T47D (cell line): Measurements from ENCODE around the gene MED16.

ENCODE experiments used
- DNase-seq, 2 experiments: peaks; one replicate each; pipeline versions ENCODE4 v3.0.0 to v3.0.0-alpha.2; 2011 to 2012; ENCODE audit warnings: low read depth in 1 of 2, low spot score in 1 of 2
- JUND ChIP-seq: IDR thresholded peaks from 2 replicates; pipeline ENCODE4 v1.6.1; 2012; ENCODE audit warnings: low read depth
- in situ Hi-C: cut with HindIII; loops from 2 replicates; pipeline ENCODE4 v1.10.0; 2016; ENCODE audit warnings: low sequenced_read_pairs, low pct_unique_long_range_greater_than_20kb

The MED16 gene

DNA sequence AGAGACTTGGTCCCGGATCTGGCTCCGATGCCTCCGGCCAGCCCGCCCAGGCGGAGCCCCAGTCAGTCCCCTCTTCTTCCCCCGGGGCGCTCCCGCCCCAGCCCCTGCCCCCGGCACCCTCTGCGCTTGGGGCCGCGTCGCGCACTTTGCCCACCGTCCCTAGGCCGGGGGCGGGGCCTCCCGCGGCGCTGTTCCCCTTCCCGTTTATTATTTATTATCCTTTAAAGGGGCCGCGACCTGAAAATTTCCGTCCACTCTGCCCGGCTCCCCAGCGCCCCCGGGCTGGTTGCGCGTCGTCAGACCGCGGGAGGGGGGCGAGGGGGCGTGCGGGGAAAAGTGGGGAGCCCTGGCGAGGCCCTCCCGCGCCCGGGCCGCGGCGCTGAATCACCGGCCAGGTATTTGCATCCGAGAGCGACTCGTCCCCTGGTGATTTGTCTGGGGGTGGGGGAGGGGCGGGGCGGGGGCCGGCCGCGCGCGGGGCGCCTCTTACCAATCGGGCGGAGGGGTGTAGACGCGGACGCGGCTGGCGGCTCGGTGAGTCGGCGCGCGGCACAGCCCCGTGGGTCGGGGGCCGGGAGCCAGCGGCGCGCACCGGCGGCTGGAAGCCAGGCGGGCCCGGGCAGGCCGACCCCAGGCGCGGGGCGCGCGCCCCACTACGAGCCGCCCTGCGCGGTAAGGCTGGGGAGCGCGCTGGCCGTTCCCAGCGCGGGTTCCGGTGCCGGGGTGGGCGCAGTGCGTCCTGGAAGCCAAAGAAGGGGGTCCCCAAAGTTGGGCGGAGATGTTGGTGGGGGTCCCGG, 32.7 kb upstream of the MED16 start, which contains the start of gene ARID3A:
Gene ARID3A, plus strand, starts transcription at position 510 of the 797 bp plus-strand sequence. CDS start 3,494 bp downstream, outside the sequence.
- in situ Hi-C loops = no loop called here
- peak; percentile 83 to 90 for DNase-seq
- TF ChIP-seq JUND = no peak

DNA sequence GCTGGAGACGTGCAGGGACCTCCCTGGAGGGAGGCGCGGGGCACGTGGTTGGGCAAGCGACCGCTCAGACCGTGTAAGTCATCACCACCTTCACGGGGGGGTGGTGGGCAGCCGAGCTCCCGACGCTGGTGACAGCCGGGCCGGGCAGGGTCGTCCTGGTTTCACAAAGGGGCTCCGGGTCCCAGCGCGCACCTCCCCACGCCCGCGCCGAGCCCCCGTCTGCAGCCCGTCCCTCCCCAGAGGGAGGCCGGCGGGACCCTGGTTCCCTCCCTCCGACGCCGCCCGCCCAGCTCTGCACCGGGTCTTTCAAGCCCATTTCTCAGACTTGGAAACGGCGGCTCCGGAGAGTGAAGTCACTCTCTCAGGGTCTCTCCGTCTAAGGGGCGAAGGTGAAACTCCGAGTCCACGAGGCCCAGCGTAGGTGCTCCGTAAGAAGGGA, 32.1 kb upstream of the MED16 start:
- TF ChIP-seq JUND = no peak
- DNase-seq = peak; percentile 75 to 82
- in situ Hi-C loops = no loop called here

DNA sequence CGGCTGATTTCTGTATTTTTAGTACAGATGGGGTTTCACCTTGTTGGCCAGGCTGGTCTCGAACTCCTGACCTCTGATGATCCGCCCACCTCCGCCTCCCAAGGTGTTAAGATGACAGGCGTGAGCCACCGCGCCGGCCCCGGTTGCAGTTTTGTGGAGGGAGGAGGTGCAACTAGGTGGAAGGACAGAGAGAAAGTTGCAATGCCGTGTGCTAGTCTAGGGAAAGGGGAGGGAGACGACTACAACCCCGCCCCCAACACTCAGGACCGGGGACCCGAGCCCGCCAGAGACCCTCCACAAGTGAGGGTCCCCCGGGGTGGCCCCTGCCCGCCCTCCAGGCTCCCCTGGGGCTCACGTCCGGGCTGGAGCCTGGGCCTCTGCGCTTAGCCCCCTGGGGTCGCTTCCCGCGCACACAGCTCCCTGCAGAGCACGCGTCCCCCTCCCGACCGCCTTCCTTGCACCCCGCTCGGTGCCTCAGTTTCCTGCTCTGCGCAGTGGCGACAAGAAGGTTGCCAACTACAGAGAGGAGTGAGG, 31.6 kb upstream of the MED16 start:
- TF ChIP-seq JUND = no peak
- peak in 1 of 2 experiments; percentile 50 for DNase-seq
- in situ Hi-C loops = no loop called here

DNA sequence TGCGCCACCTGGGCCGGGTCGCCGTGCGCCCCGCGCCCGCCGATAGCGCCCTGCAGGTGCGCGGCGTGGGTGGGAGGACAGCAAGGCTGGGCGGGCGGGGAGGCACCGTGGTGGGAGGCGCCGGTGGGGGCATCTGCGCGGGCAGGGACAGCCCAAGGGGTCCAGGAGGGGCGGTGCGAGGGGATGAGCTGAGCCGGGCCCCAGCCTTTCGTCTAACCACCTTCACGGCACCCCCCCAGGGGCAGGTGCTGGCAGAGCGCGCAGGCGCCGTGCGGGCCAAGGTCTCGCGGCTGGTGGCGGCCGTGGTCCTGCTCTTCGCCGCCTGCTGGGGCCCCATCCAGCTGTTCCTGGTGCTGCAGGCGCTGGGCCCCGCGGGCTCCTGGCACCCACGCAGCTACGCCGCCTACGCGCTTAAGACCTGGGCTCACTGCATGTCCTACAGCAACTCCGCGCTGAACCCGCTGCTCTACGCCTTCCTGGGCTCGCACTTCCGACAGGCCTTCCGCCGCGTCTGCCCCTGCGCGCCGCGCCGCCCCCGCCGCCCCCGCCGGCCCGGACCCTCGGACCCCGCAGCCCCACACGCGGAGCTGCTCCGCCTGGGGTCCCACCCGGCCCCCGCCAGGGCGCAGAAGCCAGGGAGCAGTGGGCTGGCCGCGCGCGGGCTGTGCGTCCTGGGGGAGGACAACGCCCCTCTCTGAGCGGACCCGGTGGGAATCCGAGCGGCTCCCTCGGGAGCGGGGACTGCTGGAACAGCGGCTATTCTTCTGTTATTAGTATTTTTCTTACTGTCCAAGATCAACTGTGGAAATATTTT, 27.3 kb upstream of the MED16 start:
- in situ Hi-C loops = no loop called here
- DNase-seq = peak in 1 of 2 experiments; percentile 45
- TF ChIP-seq JUND = no peak

DNA sequence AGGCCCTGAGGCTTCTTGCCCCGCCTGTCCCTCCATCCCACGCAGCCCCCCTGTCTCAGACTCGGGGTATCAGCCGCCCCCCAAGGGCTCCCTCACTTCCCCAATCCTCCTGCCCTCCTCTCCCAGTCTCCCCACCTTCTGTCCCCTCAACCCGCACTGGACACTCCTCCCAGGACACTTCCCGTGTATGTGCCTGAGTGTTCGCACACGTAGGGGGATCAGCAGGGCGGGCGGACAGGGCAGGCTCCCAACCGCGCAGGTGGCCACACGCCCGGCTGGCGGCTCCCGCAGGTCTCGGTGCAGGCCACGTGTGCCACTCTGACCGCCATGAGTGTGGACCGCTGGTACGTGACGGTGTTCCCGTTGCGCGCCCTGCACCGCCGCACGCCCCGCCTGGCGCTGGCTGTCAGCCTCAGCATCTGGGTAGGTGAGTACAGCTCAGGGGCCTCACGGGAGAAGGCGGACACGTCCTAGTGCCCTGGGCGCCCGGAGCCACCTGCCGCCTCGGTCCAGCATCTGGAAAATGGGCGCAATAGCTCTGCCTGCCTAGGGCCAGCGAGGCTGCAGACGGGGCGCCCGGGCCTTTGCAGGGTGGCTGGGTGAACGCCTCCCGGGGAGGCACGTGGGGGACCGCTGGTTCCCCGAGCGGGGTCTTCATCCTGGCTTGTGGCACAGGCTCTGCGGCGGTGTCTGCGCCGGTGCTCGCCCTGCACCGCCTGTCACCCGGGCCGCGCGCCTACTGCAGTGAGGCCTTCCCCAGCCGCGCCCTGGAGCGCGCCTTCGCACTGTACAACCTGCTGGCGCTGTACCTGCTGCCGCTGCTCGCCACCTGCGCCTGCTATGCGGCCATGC, 26.4 kb upstream of the MED16 start:
- peak in 1 of 2 experiments; percentile 43 for DNase-seq
- no peak for TF ChIP-seq JUND
- in situ Hi-C loops = no loop called here

DNA sequence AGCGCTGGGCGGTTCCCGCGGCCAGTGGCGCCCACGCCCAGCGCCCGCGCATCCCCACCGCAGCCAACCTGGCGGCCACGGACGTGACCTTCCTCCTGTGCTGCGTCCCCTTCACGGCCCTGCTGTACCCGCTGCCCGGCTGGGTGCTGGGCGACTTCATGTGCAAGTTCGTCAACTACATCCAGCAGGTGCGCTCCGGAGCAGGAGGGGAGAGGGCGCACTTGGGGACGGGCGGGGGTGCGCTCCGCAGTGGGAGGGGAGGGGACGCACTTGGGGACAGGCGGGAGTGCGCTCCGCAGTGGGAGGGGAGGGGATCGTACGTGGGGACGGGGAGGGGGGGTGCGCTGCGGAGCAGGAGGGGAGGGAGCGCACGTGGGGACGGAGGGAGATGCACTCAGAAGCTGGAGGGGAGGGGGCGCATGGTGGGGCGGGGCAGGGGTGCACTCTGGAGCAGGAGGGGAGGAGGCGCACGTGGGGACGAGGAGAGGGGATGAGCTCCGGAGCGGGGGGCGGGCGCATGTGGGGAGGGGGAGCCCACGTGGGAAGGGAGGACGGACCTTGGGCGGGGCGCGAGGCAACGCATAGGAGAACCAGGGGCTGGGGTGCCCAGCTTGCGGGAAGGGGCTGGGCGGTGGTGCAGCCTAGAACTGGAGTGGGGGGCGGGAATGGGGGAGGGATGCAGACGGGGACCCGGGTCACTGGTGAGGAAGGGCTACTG, 25.7 kb upstream of the MED16 start:
- in situ Hi-C loops = no loop called here
- TF ChIP-seq JUND = no peak
- DNase-seq = peak in 1 of 2 experiments; percentile 41

DNA sequence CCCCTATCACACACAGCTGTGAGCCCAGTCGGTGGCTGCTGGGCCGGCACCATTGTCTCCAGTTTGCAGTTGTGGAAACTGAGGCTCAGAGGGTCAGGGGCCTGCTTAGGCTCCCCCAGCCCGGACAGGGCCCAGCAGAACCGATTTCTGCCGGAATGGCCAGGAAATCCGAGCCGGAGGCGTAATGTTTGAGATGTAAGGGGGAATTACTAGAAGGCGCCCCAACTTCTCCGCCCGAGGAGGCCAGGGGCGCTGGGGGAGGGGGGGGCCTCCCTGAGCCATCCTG, 25.1 kb upstream of the MED16 start:
- in situ Hi-C loops = no loop called here
- TF ChIP-seq JUND = no peak
- DNase-seq = no peak

DNA sequence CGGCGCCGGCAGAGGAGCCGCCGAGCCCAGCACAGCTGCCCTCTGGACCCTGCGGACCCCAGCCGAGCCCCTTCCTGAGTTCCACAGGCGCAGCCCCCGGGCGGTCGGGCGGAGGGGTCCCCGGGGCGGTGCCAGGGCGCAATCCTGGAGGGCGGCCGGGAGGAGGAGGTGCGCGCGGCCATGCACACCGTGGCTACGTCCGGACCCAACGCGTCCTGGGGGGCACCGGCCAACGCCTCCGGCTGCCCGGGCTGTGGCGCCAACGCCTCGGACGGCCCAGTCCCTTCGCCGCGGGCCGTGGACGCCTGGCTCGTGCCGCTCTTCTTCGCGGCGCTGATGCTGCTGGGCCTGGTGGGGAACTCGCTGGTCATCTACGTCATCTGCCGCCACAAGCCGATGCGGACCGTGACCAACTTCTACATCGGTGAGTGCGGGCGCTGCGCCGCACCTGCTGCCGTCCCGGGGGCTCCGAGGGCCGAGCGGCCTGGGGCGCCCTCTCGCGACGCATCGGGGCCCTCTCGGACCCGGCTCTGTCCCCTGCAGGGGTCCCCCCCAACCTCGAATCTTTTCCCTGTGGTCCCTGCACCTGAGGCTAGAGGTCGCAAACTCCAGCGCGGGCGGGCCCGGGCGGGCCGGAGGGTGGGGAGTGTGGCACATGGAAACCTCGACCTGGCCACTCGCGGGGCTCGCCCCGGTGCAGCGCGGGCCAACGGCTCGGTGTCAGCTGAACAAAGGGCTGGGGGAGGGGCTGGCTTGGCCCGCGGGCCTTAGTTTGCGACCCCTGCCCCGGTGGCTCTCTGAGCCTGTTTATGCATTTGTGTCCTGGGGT, 24.6 kb upstream of the MED16 start, which contains the start of gene KISS1R:
Gene KISS1R, plus strand, starts transcription at position 11 of the 829 bp plus-strand sequence. Its CDS starts 170 bp downstream, at position 181.
- peak in 1 of 2 experiments; percentile 56 for DNase-seq
- no peak for TF ChIP-seq JUND
- in situ Hi-C loops = no loop called here

DNA sequence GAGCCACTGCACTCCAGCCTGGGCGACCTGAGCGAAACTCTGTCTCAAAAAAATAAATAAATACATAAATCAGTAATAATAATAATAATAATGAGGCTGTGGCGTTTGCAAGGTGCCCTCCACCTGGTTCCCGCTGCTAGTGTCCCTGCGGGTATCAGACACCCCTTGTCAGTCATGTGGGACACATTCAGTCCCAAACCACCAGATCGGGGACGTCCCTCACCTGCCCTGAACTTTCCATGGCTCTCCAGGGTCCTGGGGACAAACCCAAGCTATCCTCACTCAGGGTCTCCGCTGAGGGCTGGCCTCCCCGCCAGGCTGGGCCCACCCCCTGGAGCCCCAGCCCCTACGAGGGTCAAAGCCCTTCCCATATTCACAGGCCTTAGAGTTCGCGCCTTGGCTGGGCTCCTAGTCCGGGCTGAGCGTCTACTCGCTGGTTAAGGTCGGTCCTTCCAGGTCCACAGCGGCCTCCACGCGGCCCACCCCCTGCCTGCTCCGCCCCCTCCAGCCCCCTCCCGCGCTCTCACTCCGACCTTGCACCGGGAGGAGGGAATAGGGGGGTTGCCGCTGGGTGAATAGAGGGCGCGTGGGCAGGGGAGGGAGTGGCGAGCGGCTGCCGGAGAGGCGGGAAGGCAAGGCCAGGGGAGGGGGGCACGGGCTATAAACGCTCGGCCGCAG, 23.8 kb upstream of the MED16 start:
- in situ Hi-C loops = no loop called here
- DNase-seq = peak in 1 of 2 experiments; percentile 37
- no peak for TF ChIP-seq JUND

DNA sequence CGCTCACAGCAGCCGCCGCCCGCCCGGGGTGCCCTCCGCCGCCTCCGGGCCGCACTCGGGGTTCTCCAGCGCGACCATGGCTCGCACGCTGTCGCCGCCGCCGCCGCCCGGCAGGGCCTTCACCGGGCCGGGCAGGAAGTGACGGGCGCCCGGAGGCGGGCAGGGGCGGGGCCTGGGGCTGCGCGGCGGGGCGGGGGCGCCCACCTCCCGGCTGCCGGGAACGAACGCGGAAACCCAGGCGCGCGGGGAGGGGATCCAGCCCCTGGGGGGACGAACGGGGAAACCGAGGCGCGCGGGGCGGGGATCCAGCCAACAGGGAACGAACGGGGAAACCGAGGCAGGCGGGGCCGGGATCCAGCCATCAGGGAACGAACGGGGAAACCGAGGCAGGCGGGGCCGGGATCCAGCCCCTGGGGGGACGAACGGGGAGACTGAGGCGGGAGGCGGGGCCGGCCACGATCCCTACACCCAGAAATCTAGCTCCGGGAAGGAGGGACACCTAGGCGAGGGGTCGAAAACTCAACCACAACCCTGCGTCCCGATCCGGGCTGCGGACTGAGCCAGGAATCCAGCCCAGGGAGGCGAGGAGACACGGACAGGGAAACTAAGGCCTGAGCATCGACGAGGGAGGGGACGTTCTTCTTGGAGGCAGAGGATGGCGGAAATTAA, 20.2 kb upstream of the MED16 start, which contains the start of gene R3HDM4:
Gene R3HDM4, minus strand, starts transcription at position 140 of the 669 bp plus-strand sequence. Its CDS starts 62 bp downstream, at position 78.
- in situ Hi-C loops = no loop called here
- DNase-seq = peak; percentile 66 to 83
- no peak for TF ChIP-seq JUND
